ENCODE data around the gene ZNF446.

DNA sequence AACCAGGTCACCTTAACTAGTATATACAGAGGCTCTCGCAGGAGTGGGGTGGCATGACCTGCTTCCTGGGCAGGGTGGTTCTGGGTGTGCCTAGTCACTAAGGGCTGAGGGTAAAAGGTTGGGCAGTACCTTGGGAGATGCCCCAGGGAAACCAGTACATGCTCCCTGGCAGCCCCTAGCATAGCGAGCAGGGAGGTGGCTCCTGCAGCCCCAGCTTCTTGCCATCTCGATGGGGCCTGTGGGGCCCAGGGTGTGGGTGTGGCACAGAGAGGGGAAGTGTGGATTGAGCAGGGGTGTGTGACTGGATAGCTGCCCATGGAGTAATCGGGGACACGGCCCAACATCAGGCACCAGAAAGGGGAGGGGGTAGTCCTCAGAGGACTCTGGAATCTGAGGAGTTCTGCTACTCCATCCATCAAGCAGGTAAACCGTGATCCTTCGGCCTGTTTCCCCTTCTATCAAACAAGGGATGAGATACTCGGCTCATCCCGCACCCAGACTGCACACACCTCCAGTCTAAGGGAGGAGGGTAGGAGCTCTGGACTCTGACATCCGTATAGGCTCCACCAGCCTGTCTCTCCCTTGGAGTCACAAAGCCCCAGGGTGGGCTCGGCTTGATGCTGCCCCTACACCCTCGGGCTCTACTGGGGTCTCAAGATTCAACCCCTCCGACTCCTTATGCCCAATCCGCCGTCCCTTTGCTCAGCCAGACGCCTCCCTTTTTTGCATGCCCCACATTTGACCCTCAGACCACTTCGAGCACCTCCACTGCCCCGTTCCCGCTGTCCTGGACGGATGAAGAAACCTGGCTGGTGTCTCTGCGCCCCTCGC, 42.3 kb downstream of the ZNF446 start:
- TF ChIP-seq, protein P1, sequence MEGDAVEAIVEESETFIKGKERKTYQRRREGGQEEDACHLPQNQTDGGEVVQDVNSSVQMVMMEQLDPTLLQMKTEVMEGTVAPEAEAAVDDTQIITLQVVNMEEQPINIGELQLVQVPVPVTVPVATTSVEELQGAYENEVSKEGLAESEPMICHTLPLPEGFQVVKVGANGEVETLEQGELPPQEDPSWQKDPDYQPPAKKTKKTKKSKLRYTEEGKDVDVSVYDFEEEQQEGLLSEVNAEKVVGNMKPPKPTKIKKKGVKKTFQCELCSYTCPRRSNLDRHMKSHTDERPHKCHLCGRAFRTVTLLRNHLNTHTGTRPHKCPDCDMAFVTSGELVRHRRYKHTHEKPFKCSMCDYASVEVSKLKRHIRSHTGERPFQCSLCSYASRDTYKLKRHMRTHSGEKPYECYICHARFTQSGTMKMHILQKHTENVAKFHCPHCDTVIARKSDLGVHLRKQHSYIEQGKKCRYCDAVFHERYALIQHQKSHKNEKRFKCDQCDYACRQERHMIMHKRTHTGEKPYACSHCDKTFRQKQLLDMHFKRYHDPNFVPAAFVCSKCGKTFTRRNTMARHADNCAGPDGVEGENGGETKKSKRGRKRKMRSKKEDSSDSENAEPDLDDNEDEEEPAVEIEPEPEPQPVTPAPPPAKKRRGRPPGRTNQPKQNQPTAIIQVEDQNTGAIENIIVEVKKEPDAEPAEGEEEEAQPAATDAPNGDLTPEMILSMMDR (IDR thresholded peaks at IDR 0.05): no peak
- no peak for TF ChIP-seq POLR2A (IDR thresholded peaks at IDR 0.05)
